ENCODE measurements around the gene CLDN2. TPM values are rescaled to one million over a fixed set of nuclear protein-coding genes. Genes with fewer than 3 reads are reported as not detected.
"Not testable (repeated sequence)": the region's sequence is repeated elsewhere in the genome, so short reads cannot be mapped to it uniquely, and the experiment has no call there.

CLDN2 gene
- total RNA-seq, 1 donor from 2014 or later = not detected

DNA sequence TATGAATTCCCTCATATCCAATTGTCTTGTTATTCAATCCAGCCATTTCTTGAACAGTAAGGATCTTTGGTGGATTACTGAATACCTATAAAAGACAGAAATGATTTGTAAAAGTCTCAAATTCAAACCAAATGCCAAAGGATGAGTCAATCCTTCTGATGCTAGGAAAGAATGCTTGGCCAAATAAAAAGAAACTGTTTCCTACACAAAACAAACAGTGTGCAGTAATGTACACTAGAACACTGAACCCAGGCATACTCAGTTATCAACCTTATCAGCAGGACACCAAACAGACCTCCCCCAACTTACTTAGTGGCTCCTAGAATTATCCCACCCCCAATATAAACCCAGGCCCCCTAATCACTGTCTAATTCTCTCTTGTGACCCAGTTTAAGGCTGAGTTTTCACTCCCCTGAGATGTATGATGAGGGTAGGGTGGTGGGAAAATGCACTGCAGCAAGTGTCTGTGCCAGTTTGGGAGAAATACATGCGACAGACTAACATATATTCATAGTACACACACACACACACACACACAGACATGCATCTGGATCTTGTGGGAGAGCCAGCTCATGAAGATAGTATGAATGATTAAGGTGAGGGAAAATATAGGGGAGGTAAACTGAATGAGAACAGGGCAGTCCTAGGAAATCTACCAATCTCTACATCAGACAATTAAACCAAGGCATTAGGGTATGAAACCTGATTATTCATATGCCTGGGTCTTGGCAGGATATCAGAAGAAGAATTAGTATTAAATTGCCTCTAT lies 35.0 kb downstream of the CLDN2 start:
- H3K9me3 ChIP-seq = no peaks in the 10 kb centered on the region
- no peaks in the 10 kb centered on the region for H3K27me3 ChIP-seq (ENCODE audit: low read depth)
- intact Hi-C loops (cut with DNase I) = no loop called here
- no peak for ATAC-seq
- no peak for TF ChIP-seq CTCF (IDR thresholded peaks at IDR 0.05)
- H3K27ac ChIP-seq = no peak overlapping the region
- H3K4me3 ChIP-seq = no peak overlapping the region
- peaks cover 6% of the 10 kb centered on the region for H3K36me3 ChIP-seq
- no peaks in the 10 kb centered on the region for H3K4me1 ChIP-seq
- DNase-seq = no peak

DNA sequence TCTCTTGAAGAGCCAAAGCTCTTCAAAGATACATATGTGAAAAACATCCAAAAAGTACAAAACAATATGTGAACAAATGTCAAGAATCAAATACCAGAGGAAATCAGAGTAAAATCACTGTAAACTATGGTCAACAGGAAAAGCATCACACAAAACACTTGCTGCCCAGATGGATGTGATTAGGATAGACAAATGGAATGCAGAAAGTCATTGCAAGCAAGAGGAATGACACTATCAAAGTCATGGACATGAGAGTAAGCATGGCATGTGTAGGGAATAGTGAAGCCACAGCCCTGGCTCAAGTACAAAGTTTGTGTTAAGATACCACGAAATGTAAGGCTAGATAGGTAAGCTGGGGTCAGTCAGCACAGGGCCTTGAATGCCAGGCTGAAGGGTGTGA lies 37.7 kb downstream of the CLDN2 start:
- ATAC-seq (no peak), DNase-seq (no peak)
- Histone ChIP-seq H3K4me3 (no peak overlapping the region), H3K27me3 (ENCODE audit: low read depth) (no peaks in the 10 kb centered on the region), H3K4me1 (no peaks in the 10 kb centered on the region), H3K9me3 (no peaks in the 10 kb centered on the region), H3K27ac (no peak overlapping the region), H3K36me3 (peaks cover 12% of the 10 kb centered on the region)
- intact Hi-C loops (cut with DNase I) = no loop called here
- no peak for TF ChIP-seq CTCF (IDR thresholded peaks at IDR 0.05)

GRCh38 chrX:106959901-106960300 lies 39.7 kb downstream of the CLDN2 start:
- H3K27me3 ChIP-seq (ENCODE audit: low read depth) = no peaks in the 10 kb centered on the region
- H3K4me3 ChIP-seq = no peak overlapping the region
- peaks cover 12% of the 10 kb centered on the region for H3K36me3 ChIP-seq
- H3K9me3 ChIP-seq = no peaks in the 10 kb centered on the region
- peak in 1 of 2 donors; percentile 66 for ATAC-seq
- H3K27ac ChIP-seq = no peak overlapping the region
- H3K4me1 ChIP-seq = no peaks in the 10 kb centered on the region
- no peak for TF ChIP-seq CTCF (IDR thresholded peaks at IDR 0.05)
- intact Hi-C loops (cut with DNase I) = no loop called here
- no peak for DNase-seq

DNA sequence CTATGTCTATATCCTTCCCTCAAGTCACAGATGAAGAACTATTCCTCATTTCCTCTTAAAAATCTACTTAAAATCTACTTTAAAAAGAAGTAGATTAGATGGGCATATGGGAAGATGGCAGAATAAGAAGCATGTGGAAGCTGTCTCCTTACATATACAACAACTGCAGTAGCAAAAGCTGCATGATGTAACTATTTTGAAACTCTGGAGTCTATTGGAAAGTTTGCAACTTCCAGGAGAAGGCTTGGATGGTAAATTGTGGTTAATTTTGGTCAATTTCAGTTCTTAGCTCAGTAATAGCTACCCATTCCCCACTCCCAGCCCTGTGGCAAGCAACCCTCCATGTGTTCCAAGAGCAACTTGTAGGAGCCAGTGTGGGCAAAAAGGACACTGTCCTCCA lies 42.9 kb downstream of the CLDN2 start:
- no peak overlapping the region for H3K27ac ChIP-seq
- no peaks in the 10 kb centered on the region for H3K9me3 ChIP-seq
- ATAC-seq (no peak), DNase-seq (no peak)
- H3K4me1 ChIP-seq = no peaks in the 10 kb centered on the region
- H3K36me3 ChIP-seq = peaks cover 7% of the 10 kb centered on the region
- intact Hi-C loops (cut with DNase I) = no loop called here
- H3K27me3 ChIP-seq (ENCODE audit: low read depth) = no peaks in the 10 kb centered on the region
- H3K4me3 ChIP-seq = no peak overlapping the region
- no peak for TF ChIP-seq CTCF (IDR thresholded peaks at IDR 0.05)

DNA sequence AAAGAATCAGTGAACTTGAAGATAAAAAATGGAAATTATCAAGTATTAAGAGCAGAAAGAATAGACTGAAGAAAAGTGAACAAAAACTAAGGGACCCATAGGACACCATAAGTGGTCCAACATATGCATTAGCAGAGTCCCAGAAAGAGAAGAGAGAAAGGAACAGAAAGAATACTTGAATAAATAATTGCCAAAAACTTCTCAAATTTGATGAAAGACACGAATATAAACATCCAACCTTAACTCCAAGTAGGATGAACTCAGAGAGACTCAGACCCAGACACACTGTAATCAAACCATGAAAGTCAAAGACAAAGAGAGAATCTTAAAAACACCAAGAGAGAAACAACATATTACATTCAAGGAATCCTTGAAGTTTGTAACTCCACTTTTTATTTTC lies 44.1 kb downstream of the CLDN2 start:
- ATAC-seq (no peak), DNase-seq (no peak)
- no peaks in the 10 kb centered on the region for H3K4me1 ChIP-seq
- H3K27ac ChIP-seq = no peak overlapping the region
- intact Hi-C loops (cut with DNase I) = no loop called here
- H3K4me3 ChIP-seq = no peak overlapping the region
- peaks cover 5% of the 10 kb centered on the region for H3K36me3 ChIP-seq
- no peaks in the 10 kb centered on the region for H3K9me3 ChIP-seq
- no peaks in the 10 kb centered on the region for H3K27me3 ChIP-seq (ENCODE audit: low read depth)
- TF ChIP-seq CTCF (IDR thresholded peaks at IDR 0.05) = no peak

DNA sequence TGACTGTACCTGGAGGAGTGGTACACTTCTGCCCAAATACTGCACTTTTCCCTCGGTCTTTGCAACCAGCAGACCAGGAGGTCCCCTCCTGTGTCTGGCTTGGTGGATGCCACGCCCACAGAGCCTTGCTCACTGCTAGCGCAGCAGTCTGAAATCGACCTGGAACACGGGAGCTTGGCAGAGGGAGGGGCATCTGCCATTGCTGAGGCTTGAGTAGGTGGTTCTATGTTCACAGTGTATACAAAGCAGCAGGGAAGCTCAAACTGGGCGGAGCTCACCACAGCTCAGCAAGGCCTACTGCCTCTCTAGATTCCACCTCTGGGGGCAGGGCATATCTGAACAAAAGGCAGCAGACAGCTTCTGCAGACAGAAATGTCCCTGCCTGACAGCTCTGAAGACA lies 46.3 kb downstream of the CLDN2 start:
- intact Hi-C loops (cut with DNase I); H3K4me1 ChIP-seq; H3K9me3 ChIP-seq; H3K27ac ChIP-seq; H3K27me3 ChIP-seq (ENCODE audit: low read depth); ATAC-seq; H3K36me3 ChIP-seq; H3K4me3 ChIP-seq: not testable (repeated sequence)
- DNase-seq = peak; percentile 38

Data from lower lobe of right lung (tissue), 2 donors.